Stimulated activated CD4-positive, alpha-beta T cell treated with anti-CD3 and anti-CD28 coated beads, Interleukin-1b, Interleukin-23, amount 100 ng/mL, for 48 hours (primary cell): ENCODE data around the gene ITGA7.
A peak's percentile ranks its signal among the peaks of the same experiment; 100 is the strongest.

Source experiments
- DNase-seq: peaks from one replicate; pipeline ENCODE4 v3.0.0-alpha.2; 2020

The ITGA7 gene

GRCh38 chr12:55718015-55718414 is 10.3 kb upstream of the ITGA7 start:
- no peak for DNase-seq

- DNase-seq, result peak; percentile 58
Measured at GRCh38 chr12:55717011-55718007, 9.6 kb upstream of the ITGA7 start.

GRCh38 chr12:55716582-55716957 is 8.9 kb upstream of the ITGA7 start:
- no peak for DNase-seq

DNA sequence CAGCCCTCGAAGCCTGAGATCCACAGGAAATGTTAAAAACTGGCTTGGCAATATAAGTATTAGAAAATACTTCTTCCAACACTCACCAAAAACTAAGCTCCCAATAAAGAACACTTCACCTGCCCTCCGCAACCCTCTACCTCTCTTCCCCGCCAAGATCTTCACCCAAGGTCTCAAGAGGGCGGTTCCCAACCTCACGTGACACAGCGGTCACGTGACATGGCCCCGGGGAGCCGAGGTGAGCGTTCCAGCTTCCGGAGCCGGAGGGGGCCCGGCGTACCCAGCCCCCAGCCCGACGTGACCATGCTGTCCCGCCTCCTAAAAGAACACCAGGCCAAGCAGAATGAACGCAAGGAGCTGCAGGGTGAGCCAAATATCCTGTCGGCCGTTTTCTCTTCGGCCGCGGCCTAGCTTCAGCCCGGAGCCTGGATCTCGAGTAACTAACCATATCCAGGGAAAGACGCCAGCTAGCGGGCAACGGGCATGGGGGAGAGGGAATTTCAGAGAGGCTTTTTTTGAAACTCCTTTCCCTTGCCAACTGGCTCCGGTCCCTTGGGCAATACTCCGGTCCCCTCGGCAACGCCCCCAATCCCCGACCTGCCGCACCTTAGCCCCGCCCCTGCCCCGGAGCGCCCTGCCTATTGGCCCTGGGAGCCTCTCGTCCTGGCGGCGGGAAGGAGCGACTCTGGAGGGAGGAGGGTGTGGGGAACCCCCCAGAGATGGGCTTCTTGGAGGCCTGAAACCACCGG is 8.3 kb upstream of the ITGA7 start, which contains the start of gene BLOC1S1:
TSS of gene BLOC1S1 (plus strand) at position 214 of the 749 bp plus-strand sequence. CDS start at position 220, 6 bp downstream.
- peak; percentile 94 for DNase-seq

GRCh38 chr12:55715169-55715764 is 7.6 kb upstream of the ITGA7 start:
- no peak for DNase-seq

DNA sequence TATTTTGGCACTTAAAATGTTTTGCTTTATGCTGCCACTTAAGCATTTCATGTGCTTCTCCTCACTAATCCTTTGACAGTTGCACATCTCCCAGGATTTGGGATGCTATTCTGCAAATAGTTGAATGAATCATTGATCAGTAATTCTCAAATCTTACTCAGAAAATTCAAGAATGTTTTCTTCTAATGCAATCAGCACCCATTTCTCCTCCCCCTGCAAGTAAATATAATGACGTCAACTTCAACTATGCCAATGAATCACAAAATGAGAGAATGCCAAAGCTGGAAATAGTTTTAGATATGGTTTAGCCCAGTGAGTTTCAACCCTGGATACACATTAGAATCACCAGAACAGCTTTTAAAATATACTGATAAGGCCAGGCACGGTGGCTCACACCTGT is 6.0 kb upstream of the ITGA7 start:
- no peak for DNase-seq

- no peak for DNase-seq
Measured at GRCh38 chr12:55712700-55713415, 5.2 kb upstream of the ITGA7 start.

GRCh38 chr12:55711786-55712553 is 4.3 kb upstream of the ITGA7 start:
- no peak for DNase-seq

- no peak for DNase-seq
Measured at GRCh38 chr12:55708695-55709233, 1.1 kb upstream of the ITGA7 start.

DNA sequence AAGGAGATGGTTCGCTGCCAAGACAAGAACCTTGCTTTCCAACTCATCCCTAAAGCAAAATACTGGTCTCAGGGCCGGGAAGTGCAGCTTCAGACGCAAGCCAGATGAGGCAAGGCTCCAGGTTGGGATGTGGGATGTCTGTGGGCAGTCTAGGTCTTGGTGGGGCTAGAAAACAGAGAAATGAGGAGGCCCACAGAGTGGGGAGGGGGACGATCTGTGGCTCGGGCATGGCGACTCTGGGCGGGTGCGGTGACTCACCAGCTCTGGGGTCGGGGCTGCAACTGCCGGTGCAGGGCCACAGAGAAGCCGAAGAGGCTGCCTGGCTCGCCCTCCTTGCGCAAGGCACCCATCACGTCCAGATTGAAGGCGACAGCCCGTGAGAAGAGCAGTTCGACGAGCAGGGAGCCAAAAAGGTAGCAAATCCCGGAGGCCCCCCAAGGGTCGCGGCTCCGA is 459 bp downstream of the ITGA7 start:
- DNase-seq, result no peak

GRCh38 chr12:55706568-55707218 is 1.0 kb downstream of the ITGA7 start:
- DNase-seq, result no peak

DNA sequence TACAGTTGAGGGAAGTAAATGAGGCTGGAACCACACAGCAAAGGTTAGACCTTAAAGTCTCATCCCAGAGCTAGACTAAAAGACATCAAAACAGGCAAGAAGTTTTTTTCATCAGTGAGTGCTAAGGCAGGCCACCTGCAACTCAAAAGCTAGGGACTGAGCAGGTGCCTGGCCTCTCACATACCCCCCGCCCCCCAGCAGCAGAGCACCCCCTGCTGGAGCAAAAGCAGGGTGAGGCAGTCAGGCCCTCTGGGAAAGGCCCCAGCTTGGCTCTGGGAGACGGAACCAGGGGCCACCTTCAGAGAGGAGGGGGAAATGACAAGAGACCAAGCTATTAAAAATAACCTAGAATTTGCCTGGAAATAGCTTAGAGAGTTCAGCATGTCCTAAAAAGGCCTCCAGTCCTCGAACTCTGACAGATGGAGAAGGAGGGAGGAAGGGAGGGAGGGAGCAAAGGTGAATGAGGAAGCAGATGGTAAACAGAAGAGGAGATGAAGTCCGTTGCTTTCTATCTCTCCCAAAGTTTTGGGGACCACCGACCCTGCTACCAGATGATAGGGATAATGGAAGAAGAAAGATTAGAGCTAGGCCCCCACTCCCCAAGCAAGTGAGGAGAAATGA is 1.8 kb downstream of the ITGA7 start:
- DNase-seq, result no peak

- no peak for DNase-seq
Measured at GRCh38 chr12:55704824-55705718, 2.6 kb downstream of the ITGA7 start.

DNA sequence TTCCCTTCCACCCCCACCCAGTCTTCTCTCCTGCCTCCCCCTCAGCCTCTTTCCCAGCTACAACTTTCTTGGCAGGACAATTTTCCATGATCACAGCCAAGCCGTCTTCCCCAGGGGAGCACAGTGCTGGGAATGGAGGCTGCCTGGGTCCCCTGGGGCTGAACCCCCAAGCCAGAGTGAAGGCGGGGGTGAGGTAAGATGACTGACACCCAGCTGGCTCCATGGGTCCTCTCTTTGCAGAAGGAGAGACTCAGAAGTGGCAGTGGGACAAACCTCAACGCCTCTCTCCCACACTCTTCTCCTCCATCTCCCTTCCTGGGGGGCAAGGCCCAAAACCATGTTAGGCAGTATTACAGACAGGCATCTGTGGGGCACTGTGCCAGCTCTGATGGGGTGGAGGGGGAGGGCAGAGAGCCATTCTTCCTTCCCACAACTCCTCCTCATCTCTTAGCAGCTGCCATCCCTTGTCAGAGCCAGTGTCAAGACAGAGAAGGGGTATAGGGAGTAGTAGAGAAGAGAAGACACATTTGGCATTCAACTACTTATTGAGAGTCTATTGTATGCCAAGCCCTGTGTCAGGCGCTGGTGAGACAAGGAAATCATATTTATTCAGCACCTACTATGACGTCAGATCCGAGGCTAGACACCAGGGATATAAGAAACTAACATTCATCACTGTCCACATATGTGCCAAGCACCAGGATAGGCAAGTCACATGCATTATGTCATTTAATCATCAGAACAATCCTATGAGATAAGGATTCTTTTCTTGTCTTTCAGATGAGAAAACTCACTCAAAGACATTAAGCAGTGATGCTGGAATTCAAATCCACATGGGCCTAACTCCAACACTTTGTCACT is 3.6 kb downstream of the ITGA7 start:
- no peak for DNase-seq

DNA sequence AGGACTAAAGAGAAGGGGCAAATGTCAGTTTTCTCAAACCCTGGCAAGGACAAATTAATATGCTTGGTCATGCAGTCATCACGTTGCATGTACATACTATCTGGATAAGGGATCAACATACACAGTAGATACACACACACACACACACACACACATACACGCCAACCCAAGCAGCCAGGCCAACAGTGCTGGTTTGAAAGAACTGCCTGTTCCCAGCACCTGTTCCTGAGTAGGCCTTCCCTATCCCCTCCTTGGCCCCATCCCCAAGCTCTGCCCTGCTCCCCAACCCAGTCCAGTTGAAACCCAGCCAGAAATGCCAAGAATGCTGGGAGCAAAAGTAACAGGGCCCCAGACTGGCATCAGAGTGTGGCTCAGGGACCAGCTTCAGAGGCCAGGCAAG is 4.4 kb downstream of the ITGA7 start:
- DNase-seq, result no peak

DNA sequence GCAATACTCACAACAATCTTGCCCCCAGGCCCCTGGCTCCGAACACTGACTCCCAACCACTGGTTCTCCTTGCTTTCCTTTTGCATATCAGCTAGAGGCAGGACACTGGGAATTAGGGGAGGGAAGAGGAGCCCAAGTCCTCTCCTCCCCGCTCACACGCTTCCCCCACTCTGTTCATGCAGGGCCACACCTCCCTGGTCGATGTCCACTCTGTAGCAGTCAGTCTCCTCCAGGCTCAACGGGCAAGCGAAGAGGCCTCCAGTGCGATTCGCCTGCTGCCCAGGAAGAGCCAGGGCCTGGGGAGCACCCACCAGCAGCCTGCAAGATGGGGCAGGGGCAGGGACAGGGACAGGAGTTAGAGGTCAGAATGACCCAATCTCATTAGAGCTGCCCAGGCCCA is 4.8 kb downstream of the ITGA7 start:
- DNase-seq, result no peak

- no peak for DNase-seq
Measured at GRCh38 chr12:55700255-55701018, 7.3 kb downstream of the ITGA7 start.
